ENCODE results near the gene FANCB. TPM values are rescaled to one million over a fixed set of nuclear protein-coding genes. Genes with fewer than 3 reads are reported as not detected.

Gene FANCB
- total RNA-seq, 6 experiments from 2014 or later: 0.09 to 0.99 (median 0.27) TPM

DNA sequence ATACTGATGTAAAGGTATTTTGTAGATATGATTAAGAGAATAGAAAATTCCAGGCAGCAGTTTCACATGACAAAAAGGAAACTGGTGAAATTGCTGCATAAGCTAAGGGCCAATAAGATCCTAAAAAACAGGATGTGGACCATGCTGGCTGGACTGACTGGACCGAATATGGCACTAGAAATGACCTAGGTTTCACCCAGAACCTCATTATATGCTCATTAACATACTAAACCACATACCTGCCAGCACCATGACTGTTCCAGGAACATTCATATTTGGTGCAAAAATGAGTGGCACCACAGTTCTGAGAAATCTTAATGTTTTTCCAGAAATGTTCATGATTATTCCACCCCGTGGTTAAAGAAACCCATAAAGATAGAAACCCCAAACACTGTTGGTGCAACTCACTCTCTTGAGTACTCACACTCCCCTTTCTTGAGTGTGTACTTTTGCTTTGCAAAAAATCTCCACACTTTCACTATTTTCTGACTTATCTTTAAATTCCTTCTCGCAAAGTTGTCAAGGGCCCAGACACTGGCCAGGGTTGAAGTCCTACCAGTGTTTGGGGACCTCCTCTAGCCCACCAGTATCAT, 74.0 kb downstream of the FANCB start:
- Histone ChIP-seq H3K9me3 (no peaks in the 10 kb centered on the region), H3K4me3 (no peak overlapping the region), H3K4me1 (no peaks in the 10 kb centered on the region), H3K27ac (no peak overlapping the region), H3K36me3 (no peaks in the 10 kb centered on the region), H3K27me3 (no peaks in the 10 kb centered on the region)
- intact Hi-C loops (cut with DNase I): no loop called here
- no peak for TF ChIP-seq POLR2A (IDR thresholded peaks at IDR 0.05)
- TF ChIP-seq, protein P1, sequence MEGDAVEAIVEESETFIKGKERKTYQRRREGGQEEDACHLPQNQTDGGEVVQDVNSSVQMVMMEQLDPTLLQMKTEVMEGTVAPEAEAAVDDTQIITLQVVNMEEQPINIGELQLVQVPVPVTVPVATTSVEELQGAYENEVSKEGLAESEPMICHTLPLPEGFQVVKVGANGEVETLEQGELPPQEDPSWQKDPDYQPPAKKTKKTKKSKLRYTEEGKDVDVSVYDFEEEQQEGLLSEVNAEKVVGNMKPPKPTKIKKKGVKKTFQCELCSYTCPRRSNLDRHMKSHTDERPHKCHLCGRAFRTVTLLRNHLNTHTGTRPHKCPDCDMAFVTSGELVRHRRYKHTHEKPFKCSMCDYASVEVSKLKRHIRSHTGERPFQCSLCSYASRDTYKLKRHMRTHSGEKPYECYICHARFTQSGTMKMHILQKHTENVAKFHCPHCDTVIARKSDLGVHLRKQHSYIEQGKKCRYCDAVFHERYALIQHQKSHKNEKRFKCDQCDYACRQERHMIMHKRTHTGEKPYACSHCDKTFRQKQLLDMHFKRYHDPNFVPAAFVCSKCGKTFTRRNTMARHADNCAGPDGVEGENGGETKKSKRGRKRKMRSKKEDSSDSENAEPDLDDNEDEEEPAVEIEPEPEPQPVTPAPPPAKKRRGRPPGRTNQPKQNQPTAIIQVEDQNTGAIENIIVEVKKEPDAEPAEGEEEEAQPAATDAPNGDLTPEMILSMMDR (IDR thresholded peaks at IDR 0.05): no peak
- WGBS (ENCODE audit: insufficient coverage, low coverage, low lambda C conversion rate, missing lambda C conversion rate): 48% methylated on average over 3 of the region's 3 CpGs
- ATAC-seq (no peak), DNase-seq (no peak)

Other genes with a start within 250 kb of the FANCB start
- gene MOSPD2, start 352 bp upstream of the FANCB start, total RNA-seq: 10 to 100 TPM in 1 of 6 experiments, 1 to 10 TPM in 5; 3.8 to 14.8 (median 8.7) TPM